HG03469 (cell line): Measurements from ENCODE around the gene CBFB.
"Not testable (repeated sequence)": the region's sequence is repeated elsewhere in the genome, so short reads cannot be mapped to it uniquely, and the experiment has no call there.

ENCODE experiments used
- ATAC-seq: cut with Tn5 transposase; IDR thresholded peaks from one replicate; pipeline ENCODE4 v1.9.1; 2021; ENCODE audit warnings: mild to moderate bottlenecking, moderate library complexity, moderate number of reproducible peaks; ENCODE audit not compliant: unreplicated experiment

The CBFB gene

DNA sequence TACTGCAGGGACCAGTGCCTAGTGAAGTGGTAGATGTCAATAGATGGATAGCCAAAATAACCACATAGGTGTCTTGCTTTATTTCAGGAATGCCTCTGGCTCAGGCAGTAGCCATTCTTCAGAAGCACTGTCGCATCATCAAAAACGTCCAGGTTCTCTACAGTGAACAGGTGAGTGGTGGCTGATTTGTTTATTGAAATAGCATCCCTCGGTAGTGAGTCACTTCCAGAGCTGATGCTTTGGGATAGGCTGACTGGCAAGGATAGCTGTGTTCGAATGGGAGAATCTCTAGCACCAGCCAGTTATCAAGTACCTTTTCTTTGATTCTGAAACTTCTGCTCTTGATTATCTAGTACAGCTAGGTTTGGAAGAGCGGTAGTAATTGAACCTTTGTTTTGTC lies 91.1 kb downstream of the CBFB start:
- ATAC-seq, result no peak

DNA sequence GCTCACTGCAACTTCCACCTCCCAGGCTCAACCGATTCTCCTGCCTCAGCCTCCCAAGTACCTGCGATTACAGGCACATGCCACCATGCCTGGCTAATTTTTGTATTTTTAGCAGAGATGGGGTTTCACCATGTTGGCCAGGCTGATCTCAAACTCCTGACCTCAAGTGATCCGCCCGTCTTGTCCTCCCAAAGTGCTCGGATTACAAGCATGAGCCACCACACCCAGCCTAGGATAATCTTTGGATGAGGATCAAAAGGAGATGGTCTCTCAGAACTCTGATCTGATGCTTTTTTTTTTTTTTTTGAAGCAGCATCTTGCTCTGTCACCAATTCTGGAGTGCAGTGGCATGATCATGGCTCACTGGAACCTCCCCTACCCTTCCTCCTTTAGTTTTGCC lies 93.8 kb downstream of the CBFB start:
- not testable (repeated sequence) for ATAC-seq

DNA sequence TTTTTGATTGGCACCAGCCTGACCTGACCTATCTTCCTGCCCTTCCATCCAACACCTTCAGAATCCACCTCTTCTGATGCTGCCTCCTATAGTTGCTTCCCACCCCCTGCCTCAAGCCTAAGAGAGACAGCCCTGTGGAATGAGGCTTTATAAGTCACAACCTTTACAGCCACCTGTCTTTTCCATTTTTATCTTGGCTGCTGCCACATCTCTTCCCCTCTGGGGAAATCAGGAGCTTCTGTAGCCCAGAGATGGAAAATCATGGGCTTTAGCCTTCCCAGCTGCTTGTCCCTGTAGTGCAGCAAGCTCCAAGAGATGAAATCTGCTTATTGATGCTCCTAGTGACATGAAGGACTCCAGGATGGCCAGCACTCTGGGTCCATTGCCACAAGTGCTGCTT lies 99.5 kb downstream of the CBFB start:
- no peak for ATAC-seq

DNA sequence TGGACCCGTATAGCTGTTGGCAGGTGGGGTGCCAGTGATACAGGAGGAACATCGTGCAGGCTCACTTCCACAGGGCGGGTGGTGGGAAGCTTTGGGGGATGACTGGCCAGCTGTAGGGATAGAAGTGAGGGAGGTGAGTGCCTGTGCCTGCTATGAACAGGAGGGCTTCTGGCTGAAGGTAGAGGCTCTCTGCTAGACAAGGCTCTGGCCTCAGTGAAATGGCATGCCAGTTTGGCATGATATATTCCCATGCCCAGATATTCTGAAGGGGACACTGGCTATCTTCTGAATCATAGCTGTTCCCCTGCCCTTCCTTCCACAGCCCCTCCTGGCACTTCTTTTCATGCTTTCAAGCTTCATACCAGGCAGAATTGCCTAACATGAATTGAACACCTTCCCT lies 99.9 kb downstream of the CBFB start:
- no peak for ATAC-seq

DNA sequence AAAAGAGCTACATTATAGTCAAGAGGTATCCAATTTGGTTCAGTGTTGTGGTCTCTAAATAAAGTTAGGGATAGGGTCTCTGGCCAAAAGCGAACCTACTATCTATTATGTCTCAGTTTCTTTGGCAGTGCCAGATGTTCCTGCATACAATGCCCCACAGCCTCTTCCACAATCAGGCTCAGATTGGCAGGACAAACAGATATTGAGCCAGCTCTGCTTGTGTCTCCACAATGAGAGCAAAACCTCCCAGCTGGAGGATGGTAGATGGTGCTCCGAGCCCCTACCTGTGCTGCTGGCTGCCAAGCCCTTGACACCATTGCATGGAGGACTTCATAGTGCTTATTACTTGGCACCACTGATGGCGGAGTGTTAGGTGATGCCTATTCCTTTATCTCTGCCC lies 100.5 kb downstream of the CBFB start:
- no peak for ATAC-seq

DNA sequence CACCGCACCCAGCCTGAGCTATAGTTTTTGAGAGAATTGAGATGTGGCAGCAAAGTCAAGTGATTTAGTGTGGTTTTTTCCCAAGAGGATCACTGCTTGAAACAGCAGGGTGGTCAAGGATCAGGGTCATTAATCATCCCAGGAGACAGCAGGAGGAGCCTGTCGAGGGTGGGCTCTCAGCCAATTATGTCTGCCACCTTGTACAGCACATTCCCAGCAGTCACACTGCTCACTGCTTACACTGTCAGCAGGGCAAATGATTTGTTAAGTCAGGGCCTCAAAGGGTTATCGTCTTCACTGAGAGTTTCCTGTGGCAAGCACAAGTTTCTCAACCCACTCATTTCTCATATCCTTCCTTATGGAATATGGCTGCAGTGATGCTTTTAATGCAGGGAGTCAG lies 108.7 kb downstream of the CBFB start:
- no peak for ATAC-seq

DNA sequence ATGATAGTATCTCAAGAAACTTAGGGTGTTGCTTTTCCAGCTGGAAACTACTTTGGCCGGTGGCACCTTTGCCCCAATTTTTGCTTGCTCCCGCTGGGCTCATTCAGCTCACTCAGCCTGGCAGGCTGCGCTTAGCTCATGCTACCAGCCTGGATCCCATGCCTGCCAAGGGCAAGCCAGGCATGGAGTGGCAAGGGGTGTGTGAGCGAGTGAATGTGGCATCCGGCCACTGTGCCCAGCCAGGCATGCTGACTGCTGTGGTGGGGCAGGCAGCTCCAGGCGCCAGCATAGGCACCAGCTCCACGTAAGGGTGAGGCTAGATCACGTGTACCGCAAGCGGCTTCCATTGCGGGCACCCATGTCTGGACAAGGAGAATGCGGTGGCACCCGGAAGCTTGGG lies 112.4 kb downstream of the CBFB start:
- no peak for ATAC-seq

DNA sequence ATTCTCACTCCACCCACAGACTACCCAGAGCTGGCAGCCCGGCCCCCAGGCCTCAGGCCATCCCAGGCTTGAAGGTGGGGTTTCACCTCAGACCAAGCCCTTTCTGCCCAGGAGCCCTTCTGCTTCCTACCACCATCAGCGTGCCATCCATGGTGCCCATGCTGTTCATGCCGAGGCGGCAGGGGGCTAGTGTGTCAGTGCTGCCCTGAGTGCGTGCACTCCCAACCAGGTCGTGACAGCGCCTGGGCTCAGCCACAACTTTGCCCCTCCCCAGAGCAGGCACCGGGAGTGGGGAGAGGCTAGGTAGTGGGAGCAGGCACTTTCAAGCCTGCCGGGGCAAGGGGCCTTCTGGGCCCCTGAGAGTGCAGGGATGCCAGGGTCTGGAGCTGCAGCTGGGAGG lies 113.4 kb downstream of the CBFB start:
- ATAC-seq, result no peak

DNA sequence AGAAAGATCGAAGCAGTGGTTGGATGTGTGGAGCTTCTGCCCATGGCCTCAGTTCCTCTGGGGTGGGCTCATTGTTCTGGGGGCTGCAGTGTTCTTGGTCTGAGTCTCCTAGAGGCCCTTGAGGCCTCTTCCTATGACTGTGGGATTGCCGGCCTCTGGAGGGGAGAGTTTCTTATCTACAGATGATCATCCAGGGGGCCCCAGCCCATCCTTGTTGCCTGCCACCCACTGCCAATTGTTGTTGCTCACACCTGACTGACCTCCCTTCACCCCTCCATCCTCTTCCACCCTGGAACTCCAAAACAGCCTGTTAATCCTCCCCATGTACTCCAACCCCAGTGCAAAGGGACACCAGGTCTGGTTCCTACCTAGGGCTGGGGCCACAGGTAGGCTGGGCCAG lies 116.0 kb downstream of the CBFB start:
- no peak for ATAC-seq

DNA sequence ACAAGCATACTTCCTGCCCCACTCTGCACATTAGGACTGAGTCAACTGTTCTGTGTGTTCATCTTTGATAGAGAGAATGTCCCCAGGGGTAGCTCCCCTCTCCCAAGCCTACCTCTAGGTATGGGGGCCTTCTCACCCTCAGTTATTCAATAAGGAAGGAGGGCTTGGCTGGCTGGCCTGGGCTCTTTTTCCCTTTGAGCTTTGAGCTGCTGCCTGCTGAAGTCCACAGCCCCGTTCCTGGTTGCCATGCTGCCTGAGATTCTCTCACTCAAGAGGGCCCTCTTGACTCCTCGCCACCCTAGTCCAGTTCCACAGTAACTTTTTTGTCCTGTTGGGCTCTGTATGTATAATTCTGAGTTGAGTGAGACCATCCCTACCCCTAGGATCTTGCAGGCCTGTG lies 116.8 kb downstream of the CBFB start:
- ATAC-seq, result no peak

DNA sequence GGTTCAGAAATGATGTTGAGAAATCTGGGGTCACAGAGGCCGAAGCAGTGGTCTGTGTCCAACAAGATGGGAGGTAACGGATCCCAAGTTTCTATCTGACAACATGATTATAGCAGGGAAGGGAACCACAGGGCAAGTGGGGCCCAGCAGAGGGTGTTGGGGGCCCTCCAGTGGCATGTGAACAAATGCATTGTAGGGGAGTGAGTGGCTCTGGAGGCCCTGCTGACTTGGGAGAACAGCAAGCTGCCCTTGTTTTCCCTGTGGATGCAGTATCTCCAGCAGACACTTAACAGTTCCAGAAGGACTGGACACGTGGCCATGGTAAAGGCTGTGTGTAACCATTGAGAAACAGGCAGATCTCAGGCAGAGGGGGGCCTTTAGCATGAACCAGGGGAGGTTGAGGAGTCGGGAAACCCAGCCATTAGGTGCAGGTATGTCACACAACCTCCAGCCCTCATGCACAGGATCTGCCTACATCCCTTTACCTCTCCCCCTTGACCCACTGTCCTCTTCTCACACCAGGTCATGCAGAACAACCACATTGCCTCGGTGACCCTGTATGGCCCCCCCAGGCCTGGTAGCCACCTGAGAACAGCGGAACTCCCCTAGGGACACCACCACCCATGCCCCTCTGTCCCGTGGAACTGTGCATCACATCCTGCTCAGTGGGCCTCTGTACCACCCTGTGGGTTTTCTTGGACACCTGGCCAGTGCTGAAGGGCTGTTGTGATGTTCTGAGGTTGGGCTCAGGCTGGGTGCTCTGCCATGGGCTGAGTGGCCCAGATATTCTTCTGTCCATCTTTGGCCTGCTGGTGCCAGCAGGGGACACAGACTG lies 117.8 kb downstream of the CBFB start:
- ATAC-seq, result no peak

DNA sequence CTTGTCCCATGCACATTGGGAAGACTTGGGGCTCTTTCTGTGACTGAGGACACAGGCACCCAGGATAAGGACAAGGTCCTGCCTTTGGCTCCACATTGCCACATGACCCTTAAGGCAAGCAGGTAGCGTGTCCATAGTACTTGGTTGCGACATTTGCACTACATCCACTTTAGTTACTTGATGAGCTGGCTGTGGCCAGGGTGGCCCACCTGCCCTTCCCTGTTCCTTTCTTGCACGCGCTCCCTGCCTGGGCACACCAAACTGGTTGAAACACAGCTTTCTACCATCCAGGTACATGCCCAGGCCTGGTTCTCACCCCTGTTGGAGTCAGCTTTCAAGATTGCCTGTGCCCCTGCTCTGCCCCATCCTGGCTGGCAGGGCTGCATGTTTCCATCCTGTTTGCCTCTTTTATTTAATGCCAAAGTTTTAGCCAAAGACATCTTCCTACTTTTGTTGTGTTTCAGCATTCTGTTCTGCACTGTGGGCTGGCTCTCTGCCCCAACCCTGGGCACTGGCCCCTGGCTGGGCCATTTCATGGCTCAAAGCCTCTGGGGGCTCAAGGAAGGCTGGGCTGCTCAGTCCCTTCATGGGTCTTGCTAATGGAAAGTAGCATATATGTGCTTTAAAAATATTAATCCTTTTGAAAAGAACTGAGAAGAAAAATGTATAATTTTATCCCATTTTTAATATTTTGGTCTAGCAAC lies 118.6 kb downstream of the CBFB start:
- ATAC-seq, result no peak

DNA sequence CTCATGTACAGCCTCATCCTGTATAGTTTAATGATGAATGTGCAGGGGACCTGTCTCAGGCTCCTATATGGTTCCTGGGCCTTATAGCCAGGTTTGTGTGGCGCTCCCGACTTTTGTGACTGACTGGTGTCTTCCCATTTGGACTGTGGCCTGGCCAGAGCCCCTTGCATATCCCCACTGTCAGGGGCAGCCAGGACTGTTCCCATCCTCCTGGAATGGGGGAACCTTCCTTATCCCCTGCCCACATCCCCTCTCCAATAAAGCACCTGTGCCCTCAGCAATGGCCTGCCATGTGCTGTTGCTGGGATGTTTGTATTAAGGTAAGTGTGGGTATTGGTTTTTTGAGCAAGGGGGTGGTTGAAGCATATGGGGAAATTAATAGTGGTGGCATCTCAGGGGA lies 119.3 kb downstream of the CBFB start:
- no peak for ATAC-seq

DNA sequence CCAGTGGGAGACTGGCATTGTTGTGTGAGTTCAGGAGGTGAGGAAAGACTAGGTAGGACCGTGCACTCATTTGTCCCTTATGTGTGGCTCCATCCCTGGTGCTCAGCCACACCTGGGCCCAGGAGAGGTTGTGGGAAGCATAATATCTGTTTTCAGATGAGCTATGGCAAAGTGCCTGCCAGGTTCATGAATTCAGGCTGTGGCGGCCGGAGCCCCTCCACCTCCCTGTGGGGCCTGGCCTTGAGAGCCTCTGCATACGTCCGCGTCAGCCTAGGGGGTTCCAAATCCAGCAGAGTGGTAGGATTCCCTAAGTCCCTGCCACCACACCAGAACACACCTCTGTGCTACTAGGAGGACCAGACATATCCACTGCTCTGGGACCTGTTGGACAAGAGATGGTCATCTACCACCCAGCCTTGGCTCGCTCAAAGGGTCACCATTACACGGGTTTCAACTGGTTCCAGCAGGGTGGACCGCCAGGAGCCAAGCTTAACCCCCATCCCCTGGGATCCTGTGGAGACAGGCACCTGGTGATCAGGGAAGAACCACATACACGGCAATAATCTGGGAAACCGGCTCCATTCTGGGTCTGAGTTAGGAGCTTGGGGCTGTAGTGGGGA lies 119.8 kb downstream of the CBFB start:
- no peak for ATAC-seq

DNA sequence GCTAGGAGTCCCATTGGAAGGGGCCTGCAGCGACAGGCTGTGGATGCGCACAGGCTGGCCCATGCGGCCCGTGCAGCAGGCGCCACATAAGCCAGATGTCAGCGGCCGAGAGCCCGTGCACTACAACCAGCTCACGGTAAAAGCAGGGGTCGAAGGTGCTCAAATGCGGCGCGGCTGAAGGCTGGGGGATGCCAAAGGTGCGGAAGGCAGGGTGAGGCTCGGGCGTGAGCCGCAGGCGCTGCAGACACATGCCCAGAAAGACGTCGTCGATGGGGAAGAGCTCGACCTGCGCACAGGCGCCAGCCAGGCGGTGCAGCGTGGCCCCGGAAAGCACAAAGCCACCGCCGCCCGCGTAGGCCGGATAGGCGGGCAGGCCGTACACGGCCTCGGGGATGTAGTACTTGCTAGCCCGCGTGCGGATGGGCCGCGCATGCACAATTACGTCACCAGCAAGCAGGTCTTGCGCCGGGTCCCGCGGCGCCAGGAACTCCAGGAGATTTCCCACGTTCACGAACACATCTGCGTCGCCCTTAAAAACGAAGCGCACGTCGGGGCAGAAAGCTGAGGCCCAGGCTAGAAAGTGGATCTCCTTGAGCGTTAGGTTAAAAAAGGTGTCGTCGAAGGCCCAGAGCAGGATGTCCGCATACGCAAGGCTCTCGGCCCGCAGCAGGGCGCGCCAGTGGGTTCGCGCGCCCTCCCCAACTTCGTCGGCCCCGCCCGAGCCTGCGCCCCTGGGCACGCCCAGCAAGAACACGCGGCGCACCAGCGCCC lies 120.5 kb downstream of the CBFB start:
- no peak for ATAC-seq

DNA sequence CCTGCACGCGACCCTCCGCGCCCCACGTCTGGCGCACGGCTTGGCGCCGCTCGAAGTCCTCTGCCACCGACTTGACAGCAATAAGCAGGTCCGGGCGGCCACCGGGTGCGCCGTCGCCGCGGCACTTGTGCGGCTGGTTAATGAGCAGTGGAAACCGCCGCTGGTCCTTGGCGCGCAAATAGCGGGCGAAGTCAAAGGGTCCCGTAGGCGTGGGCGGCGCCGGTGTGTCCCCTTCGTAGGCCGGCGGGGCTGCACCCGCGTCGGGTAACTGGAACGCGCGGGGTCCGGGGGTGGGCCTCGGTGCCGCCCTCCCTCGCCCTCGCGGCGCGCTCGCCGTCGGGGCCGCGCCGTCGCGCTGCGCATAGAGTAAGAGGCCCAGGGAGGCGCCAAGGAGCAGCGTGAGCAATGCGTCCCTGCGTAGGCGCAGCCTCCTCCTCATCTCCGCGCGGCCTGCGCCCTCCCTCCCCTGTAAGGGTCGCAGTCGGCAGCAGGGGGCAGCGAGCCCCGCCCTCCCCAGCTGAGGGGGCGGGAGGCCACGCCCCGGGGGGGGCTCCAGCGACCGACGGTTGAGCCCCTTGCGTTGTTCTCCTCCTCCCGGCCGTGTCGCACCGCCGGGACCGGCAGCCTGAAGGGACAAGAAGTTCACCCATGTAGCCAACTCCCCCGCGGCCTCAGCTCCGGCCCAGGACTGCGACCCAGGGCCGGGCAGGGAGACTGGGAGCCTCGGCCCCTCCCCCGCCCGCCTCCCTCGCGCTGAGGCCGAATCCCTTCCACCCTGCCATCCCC lies 121.3 kb downstream of the CBFB start:
- no peak for ATAC-seq
